HepG2 (cell line): Measurements from ENCODE around the gene NKX2-2. TPM values are rescaled to one million over a fixed set of nuclear protein-coding genes. Genes with fewer than 3 reads are reported as not detected.

Source experiments
- AHDC1 ChIP-seq: sonication (generic); formaldehyde crosslinking; IDR thresholded peaks from 2 replicates; pipeline ENCODE4 v1.5.1; 2020; ENCODE audit warnings: mild to moderate bottlenecking, missing genetic modification reagents, borderline replicate concordance
- CBFB ChIP-seq: sonication (generic); formaldehyde crosslinking; IDR thresholded peaks from 2 replicates; pipeline ENCODE4 v1.4.0; 2020; ENCODE audit warnings: missing genetic modification reagents
- CTCF ChIP-seq: sonication (generic); formaldehyde crosslinking; IDR thresholded peaks from 2 replicates; pipeline ENCODE4 v1.5.0; 2020; ENCODE audit warnings: mild to moderate bottlenecking, missing genetic modification reagents, moderate library complexity
- FIP1L1 ChIP-seq: fragments of 200-400 bp; formaldehyde crosslinking; IDR thresholded peaks from 2 replicates; pipeline ENCODE4 v1.6.1; 2018; ENCODE audit warnings: low read depth, mild to moderate bottlenecking, low read length, moderate library complexity, borderline replicate concordance; ENCODE audit not compliant: insufficient read depth
- HMG20B ChIP-seq: conservative IDR thresholded peaks from 2 replicates; pipeline ENCODE4 v1.6.1; 2016; ENCODE audit warnings: missing genetic modification reagents, missing compliant biosample characterization
- KDM6A ChIP-seq: IDR thresholded peaks from 2 replicates; pipeline ENCODE4 v1.6.1; 2016; ENCODE audit warnings: low read depth
- NFATC3 ChIP-seq: sonication (generic); formaldehyde crosslinking; IDR thresholded peaks from 2 replicates; pipeline ENCODE4 v1.5.1; 2020; ENCODE audit warnings: mild to moderate bottlenecking, missing genetic modification reagents
- ZNF224 ChIP-seq: sonication (generic); formaldehyde crosslinking; IDR thresholded peaks from 2 replicates; pipeline ENCODE4 v1.5.0; 2020; ENCODE audit warnings: mild to moderate bottlenecking, missing genetic modification reagents
- ZNF264 ChIP-seq: sonication (generic); formaldehyde crosslinking; IDR thresholded peaks from 2 replicates; pipeline ENCODE4 v1.4.0; 2020; ENCODE audit warnings: missing genetic modification reagents
- ZNF614 ChIP-seq: IDR thresholded peaks from 2 replicates; pipeline ENCODE4 v1.6.1; 2018; ENCODE audit warnings: missing biosample characterization, missing genetic modification reagents, inconsistent platforms, borderline replicate concordance
- ZNF710 ChIP-seq: sonication (generic); formaldehyde crosslinking; IDR thresholded peaks from 2 replicates; pipeline ENCODE4 v1.5.0; 2020; ENCODE audit warnings: mild to moderate bottlenecking, missing genetic modification reagents, borderline replicate concordance
- ZNF780A ChIP-seq: sonication (generic); formaldehyde crosslinking; IDR thresholded peaks from 2 replicates; pipeline ENCODE4 v1.8.0; 2022; ENCODE audit warnings: mild to moderate bottlenecking, missing genetic modification reagents, moderate library complexity
- ZNF782 ChIP-seq: sonication (generic); formaldehyde crosslinking; IDR thresholded peaks from 2 replicates; pipeline ENCODE4 v1.4.0; 2020; ENCODE audit warnings: missing genetic modification reagents, mild to moderate bottlenecking, borderline replicate concordance
- polyA plus RNA-seq, 8 experiments: library from polyadenylated mRNA; depleted of rRNA in 3 of 8; stranded (reverse) in 7 of 8; unstranded in 1 of 8; fragments of >200 nt; fragmentation: Illumina TruSeq in 4 of 8; extraction: Trizol in 4 of 8; gene quantifications; 2 replicates each; pipeline versions ENCODE4 v1.2.1 to v1.2.3, GENCODE V29; 2011 to 2016; ENCODE audit warnings: low read depth in 4 of 8, missing spikeins in 1 of 8, mixed read lengths in 1 of 8; ENCODE audit not compliant: insufficient read depth in 1 of 8
- total RNA-seq, 5 experiments: library from RNA; depleted of rRNA; stranded (reverse); fragments of >200 nt; fragmentation: Illumina TruSeq; extraction: Trizol; gene quantifications; 2 replicates each; pipeline ENCODE4 v1.2.3, GENCODE V29; 2016; ENCODE audit warnings: low read depth in 1 of 5

NKX2-2 gene
- total and polyA plus RNA-seq, 2 of the 13 experiments (the other 11 are each of a cell fraction or from before 2014, with no cell fraction given) = not detected

GRCh38 chr20:21505161-21505809 is 8.6 kb downstream of the NKX2-2 start (continued):
- no peak for TF ChIP-seq ZNF614 (CRISPR knock-in tag)
- peak; percentile 99 for TF ChIP-seq CTCF (CRISPR knock-in tag)
- TF ChIP-seq NFATC3 (CRISPR knock-in tag) = 0 out of 2 replicates have a peak, but pooled peaks have one; percentile 65
- no peak for TF ChIP-seq CBFB
- no peak for TF ChIP-seq FIP1L1
- peak; percentile 70; the same call in 1 of the 2 replicates for TF ChIP-seq ZNF224 (CRISPR knock-in tag)
- no peak for TF ChIP-seq ZNF780A
- peak; percentile 21; the same call in 1 of the 2 replicates for TF ChIP-seq ZNF782 (CRISPR knock-in tag)
- no peak for TF ChIP-seq ZNF264
- TF ChIP-seq HMG20B = peak; percentile 23; the same call in 1 of the 2 replicates
- TF ChIP-seq AHDC1 (CRISPR knock-in tag) = no peak
- TF ChIP-seq KDM6A (CRISPR knock-in tag) = no peak
- peak; percentile 64; the same call in 1 of the 2 replicates for TF ChIP-seq ZNF710 (CRISPR knock-in tag)
